CD14-positive monocyte (primary cell): ENCODE data around the gene ZNF584. TPM values are rescaled to one million over a fixed set of nuclear protein-coding genes. Genes with fewer than 3 reads are reported as not detected.

Experiments
- DNase-seq, 3 donors: peaks; one replicate each; pipeline ENCODE4 v3.0.0-alpha.2; 2011 to 2022
- H2AFZ ChIP-seq: 2 replicates; pipeline ENCODE4 v1.6.0; 2012; ENCODE audit warnings: mild to moderate bottlenecking, low read depth, low read length, inconsistent platforms; ENCODE audit not compliant: insufficient read depth, poor library complexity, severe bottlenecking
- H3K27ac ChIP-seq, 2 donors: 1 replicate in 1 of 2; 2 replicates in 1 of 2; pipeline ENCODE4 v1.5.1; 2012 to 2013; ENCODE audit warnings: low read length in 2 of 2, control low read depth in 1 of 2, inconsistent platforms in 1 of 2, low read depth in 1 of 2, mild to moderate bottlenecking in 1 of 2
- H3K27me3 ChIP-seq, 2 donors: one replicate each; pipeline versions ENCODE4 v1.6.0 to v1.6.1; 2011 to 2013; ENCODE audit warnings: low read length in 2 of 2; ENCODE audit not compliant: control insufficient read depth in 2 of 2, insufficient read depth in 2 of 2
- H3K36me3 ChIP-seq, 2 donors: replicated peaks in 1 of 2; 1 replicate in 1 of 2; 2 replicates in 1 of 2; pipeline versions ENCODE4 v1.5.1 to v1.6.1; 2012 to 2013; ENCODE audit warnings: low read length in 2 of 2, control low read depth in 1 of 2, inconsistent platforms in 1 of 2, mild to moderate bottlenecking in 1 of 2; ENCODE audit not compliant: insufficient read depth in 2 of 2, control insufficient read depth in 1 of 2
- H3K4me1 ChIP-seq, 2 donors: 1 replicate in 1 of 2; 2 replicates in 1 of 2; pipeline versions ENCODE4 v1.5.1 to v1.6.1; 2012 to 2013; ENCODE audit warnings: low read length in 2 of 2, control low read depth in 1 of 2, inconsistent platforms in 1 of 2, mild to moderate bottlenecking in 1 of 2, moderate library complexity in 1 of 2; ENCODE audit not compliant: insufficient read depth in 2 of 2, control insufficient read depth in 1 of 2
- H3K4me2 ChIP-seq: replicated peaks from 2 replicates; pipeline ENCODE3; 2012; ENCODE audit warnings: low read length, moderate library complexity, mild to moderate bottlenecking; ENCODE audit not compliant: poor library complexity, severe bottlenecking; ENCODE audit errors: extremely low read depth
- H3K4me3 ChIP-seq, 3 experiments: fragments of 200-600 bp in 1 of 3; sonication (generic) in 1 of 3; replicated peaks in 1 of 3; 1 replicate in 2 of 3; 2 replicates in 1 of 3; pipeline ENCODE4 v1.5.1; 2011 to 2013; ENCODE audit warnings: low read length in 3 of 3, mild to moderate bottlenecking in 3 of 3, control low read depth in 2 of 3, low read depth in 2 of 3, inconsistent platforms in 1 of 3, moderate library complexity in 1 of 3
- H3K79me2 ChIP-seq: 2 replicates; pipeline ENCODE4 v1.6.0; 2012; ENCODE audit warnings: mild to moderate bottlenecking, control low read depth, inconsistent platforms, low read length, moderate library complexity; ENCODE audit not compliant: insufficient read depth
- H3K9ac ChIP-seq: 2 replicates; pipeline ENCODE4 v1.6.0; 2017; ENCODE audit warnings: low read length, mild to moderate bottlenecking; ENCODE audit not compliant: insufficient read depth, poor library complexity, severe bottlenecking
- H3K9me3 ChIP-seq, 2 donors: replicated peaks in 1 of 2; 1 replicate in 1 of 2; 2 replicates in 1 of 2; pipeline versions ENCODE4 v1.5.1 to v1.6.1; 2012 to 2013; ENCODE audit warnings: low read length in 2 of 2, control low read depth in 1 of 2; ENCODE audit not compliant: control insufficient read depth in 1 of 2, insufficient read depth in 1 of 2
- H4K20me1 ChIP-seq: 2 replicates; pipeline ENCODE4 v1.6.0; 2012; ENCODE audit warnings: mild to moderate bottlenecking, low read length, control low read depth, moderate library complexity; ENCODE audit not compliant: insufficient read depth
- H3K27ac Mint-ChIP-seq, 7 donors: one replicate each; pipeline ENCODE4 v1.8.0; 2020; ENCODE audit warnings: mild to moderate bottlenecking in 7 of 7, mixed read lengths in 7 of 7, moderate library complexity in 6 of 7, inconsistent platforms in 2 of 7
- H3K27me3 Mint-ChIP-seq, 3 donors: one replicate each; pipeline ENCODE4 v1.8.0; 2021 to 2022; ENCODE audit warnings: low read depth in 3 of 3, mild to moderate bottlenecking in 3 of 3, mixed read lengths in 3 of 3, moderate library complexity in 3 of 3, inconsistent platforms in 1 of 3
- H3K36me3 Mint-ChIP-seq, 2 donors: one replicate each; pipeline ENCODE4 v1.8.0; 2020; ENCODE audit warnings: mixed read lengths in 2 of 2, inconsistent platforms in 1 of 2, mild to moderate bottlenecking in 1 of 2
- H3K4me1 Mint-ChIP-seq: one replicate; pipeline ENCODE4 v1.8.0; 2020; ENCODE audit warnings: mild to moderate bottlenecking, mixed read lengths
- H3K4me3 Mint-ChIP-seq, 2 donors: one replicate each; pipeline ENCODE4 v1.8.0; 2020; ENCODE audit warnings: mild to moderate bottlenecking in 2 of 2, mixed read lengths in 2 of 2, moderate library complexity in 1 of 2
- H3K9me3 Mint-ChIP-seq, 7 donors: one replicate each; pipeline ENCODE4 v1.8.0; 2020 to 2022; ENCODE audit warnings: mixed read lengths in 7 of 7, mild to moderate bottlenecking in 6 of 7, moderate library complexity in 6 of 7, inconsistent platforms in 2 of 7
- CTCF ChIP-seq: fragments of 200-600 bp; IDR thresholded peaks from one replicate; pipeline ENCODE4 v1.8.0; 2022; ENCODE audit warnings: antibody characterized with exemption, mild to moderate bottlenecking
- WGBS: methylation state at CpG from one replicate; pipeline ENCODE4 v1.1.5; 2013; ENCODE audit warnings: missing lambda C conversion rate; ENCODE audit not compliant: insufficient coverage; 5-methylcytosine and 5-hydroxymethylcytosine counted together
- intact Hi-C, 2 donors: fragments of 100-400 bp; cut with micrococcal nuclease; formaldehyde crosslinking; loops; one replicate each; pipeline versions ENCODE4 v1.15.0 to v1.15.1; 2023
- polyA plus RNA-seq, 3 donors: library from polyadenylated mRNA; depleted of rRNA in 1 of 3; unstranded in 2 of 3; stranded (reverse) in 1 of 3; fragments of 300-500 nt in 2 of 3; fragments of >200 nt in 1 of 3; fragmentation: Illumina TruSeq in 2 of 3; gene quantifications; 1 replicate in 2 of 3; 2 replicates in 1 of 3; pipeline ENCODE4 v1.2.3, GENCODE V29; 2012 to 2021

The ZNF584 gene
- polyA plus RNA-seq, 3 donors, result 1.2 to 3.1 (median 1.7) TPM

GRCh38 chr19:58453743-58454142 lies 45.3 kb downstream of the ZNF584 start:
- Mint-ChIP-seq H3K27ac (no peak overlapping the region), H3K9me3 (peaks cover 7 to 14% (median 12%) of the 10 kb centered on the region in 7 donors), H3K27me3 (peaks cover 2 to 6% (median 3%) of the 10 kb centered on the region in 3 donors), H3K36me3 (peaks cover 34 to 44% of the 10 kb centered on the region in 2 donors), H3K4me1 (peaks cover 16% of the 10 kb centered on the region), H3K4me3 (no peak overlapping the region)
- WGBS, result 91% methylated on average over 6 of the region's 6 CpGs
- DNase-seq, result no peak
- Histone ChIP-seq H2AFZ (no peak overlapping the region), H3K27me3 (peaks cover 0 to 5% of the 10 kb centered on the region in 2 donors), H3K79me2 (no peaks in the 10 kb centered on the region), H3K4me3 (no peak overlapping the region), H4K20me1 (no peaks in the 10 kb centered on the region), H3K36me3 (peaks cover 21 to 31% of the 10 kb centered on the region in 2 donors), H3K4me2 (no peak overlapping the region), H3K4me1 (peaks cover 11 to 15% of the 10 kb centered on the region in 2 donors), H3K9ac (no peak overlapping the region), H3K27ac (no peak overlapping the region), H3K9me3 (peaks cover 10 to 11% of the 10 kb centered on the region in 2 donors)
- TF ChIP-seq CTCF, result no peak
- intact Hi-C loops, result no loop called here

GRCh38 chr19:58455306-58455705 lies 46.9 kb downstream of the ZNF584 start:
- Histone ChIP-seq H3K27ac (no peak overlapping the region), H3K9me3 (no peaks in the 10 kb centered on the region), H3K4me3 (no peak overlapping the region), H3K9ac (no peak overlapping the region), H2AFZ (no peak overlapping the region), H3K27me3 (peaks cover 0 to 5% of the 10 kb centered on the region in 2 donors), H3K4me2 (no peak overlapping the region), H3K79me2 (no peaks in the 10 kb centered on the region), H3K4me1 (peaks cover 11 to 15% of the 10 kb centered on the region in 2 donors), H3K36me3 (peaks cover 21 to 31% of the 10 kb centered on the region in 2 donors), H4K20me1 (no peaks in the 10 kb centered on the region)
- no peak for TF ChIP-seq CTCF
- no peak for DNase-seq
- Mint-ChIP-seq H3K4me3 (no peak overlapping the region), H3K9me3 (peaks cover 0 to 1% (median 0%) of the 10 kb centered on the region in 7 donors), H3K4me1 (peaks cover 16% of the 10 kb centered on the region), H3K36me3 (peaks cover 38 to 54% of the 10 kb centered on the region in 2 donors), H3K27me3 (peaks cover 0 to 3% (median 2%) of the 10 kb centered on the region in 3 donors), H3K27ac (peak overlapping the region in 2 of 7 donors; percentile 10 to 25)
- WGBS, result 94% methylated on average over 11 of the region's 21 CpGs
- intact Hi-C loops, result no loop called here
